ENCODE data around the gene RNF145.
"Not testable (repeated sequence)": the region's sequence is repeated elsewhere in the genome, so short reads cannot be mapped to it uniquely, and the experiment has no call there.

RNF145 gene

DNA sequence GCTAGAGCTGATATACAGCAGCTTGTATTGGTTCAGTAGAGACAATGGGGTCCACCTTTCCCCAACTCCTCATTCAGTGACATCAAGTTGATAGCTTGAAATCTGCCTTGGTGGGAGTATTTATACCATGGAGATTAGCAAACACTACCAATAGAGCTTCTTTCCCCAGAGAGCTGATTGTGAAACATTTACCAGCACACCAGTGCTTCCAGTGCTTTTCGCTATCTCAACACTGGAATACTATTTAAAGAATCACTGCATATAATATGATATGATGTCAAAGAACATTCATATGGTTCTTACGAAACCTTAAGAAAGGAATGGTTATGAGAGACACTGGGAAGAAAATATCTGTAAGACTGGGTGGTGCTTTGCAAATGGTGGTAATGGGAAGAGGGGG lies 21.8 kb upstream of the RNF145 start:
- no peak for DNase-seq (ENCODE audit: low read depth)
- no peak overlapping the region for H3K4me3 ChIP-seq (ENCODE audit: low read length)

DNA sequence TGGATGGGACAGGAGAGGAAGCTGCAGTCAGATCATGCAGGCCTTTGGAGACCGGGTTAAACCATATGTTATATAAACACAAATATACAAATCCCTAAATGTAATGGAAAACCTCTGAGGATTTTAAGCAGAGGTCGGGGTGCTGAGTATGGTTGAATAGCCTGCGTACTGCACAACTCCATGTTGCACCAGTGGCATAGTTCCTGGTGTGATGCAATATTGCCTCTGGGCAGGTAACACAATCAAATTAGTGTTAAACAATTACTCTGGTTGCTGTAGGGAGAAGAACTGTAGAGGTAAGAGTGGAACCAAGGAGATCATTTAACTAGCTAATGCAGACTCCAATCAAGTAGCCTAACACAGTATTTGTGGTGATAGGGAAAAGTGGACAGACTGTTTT lies 21.3 kb upstream of the RNF145 start:
- TF ChIP-seq, protein P1, sequence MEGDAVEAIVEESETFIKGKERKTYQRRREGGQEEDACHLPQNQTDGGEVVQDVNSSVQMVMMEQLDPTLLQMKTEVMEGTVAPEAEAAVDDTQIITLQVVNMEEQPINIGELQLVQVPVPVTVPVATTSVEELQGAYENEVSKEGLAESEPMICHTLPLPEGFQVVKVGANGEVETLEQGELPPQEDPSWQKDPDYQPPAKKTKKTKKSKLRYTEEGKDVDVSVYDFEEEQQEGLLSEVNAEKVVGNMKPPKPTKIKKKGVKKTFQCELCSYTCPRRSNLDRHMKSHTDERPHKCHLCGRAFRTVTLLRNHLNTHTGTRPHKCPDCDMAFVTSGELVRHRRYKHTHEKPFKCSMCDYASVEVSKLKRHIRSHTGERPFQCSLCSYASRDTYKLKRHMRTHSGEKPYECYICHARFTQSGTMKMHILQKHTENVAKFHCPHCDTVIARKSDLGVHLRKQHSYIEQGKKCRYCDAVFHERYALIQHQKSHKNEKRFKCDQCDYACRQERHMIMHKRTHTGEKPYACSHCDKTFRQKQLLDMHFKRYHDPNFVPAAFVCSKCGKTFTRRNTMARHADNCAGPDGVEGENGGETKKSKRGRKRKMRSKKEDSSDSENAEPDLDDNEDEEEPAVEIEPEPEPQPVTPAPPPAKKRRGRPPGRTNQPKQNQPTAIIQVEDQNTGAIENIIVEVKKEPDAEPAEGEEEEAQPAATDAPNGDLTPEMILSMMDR (conservative IDR thresholded peaks at IDR 0.05; ENCODE audit: low read depth, low read length): no peak
- DNase-seq (ENCODE audit: low read depth): no peak
- no peak overlapping the region for H3K4me3 ChIP-seq (ENCODE audit: low read length)

More for the DNA sequence above, 21.8 kb upstream of the RNF145 start:
- TF ChIP-seq, protein P1 (conservative IDR thresholded peaks at IDR 0.05; ENCODE audit: low read depth, low read length): no peak

DNA sequence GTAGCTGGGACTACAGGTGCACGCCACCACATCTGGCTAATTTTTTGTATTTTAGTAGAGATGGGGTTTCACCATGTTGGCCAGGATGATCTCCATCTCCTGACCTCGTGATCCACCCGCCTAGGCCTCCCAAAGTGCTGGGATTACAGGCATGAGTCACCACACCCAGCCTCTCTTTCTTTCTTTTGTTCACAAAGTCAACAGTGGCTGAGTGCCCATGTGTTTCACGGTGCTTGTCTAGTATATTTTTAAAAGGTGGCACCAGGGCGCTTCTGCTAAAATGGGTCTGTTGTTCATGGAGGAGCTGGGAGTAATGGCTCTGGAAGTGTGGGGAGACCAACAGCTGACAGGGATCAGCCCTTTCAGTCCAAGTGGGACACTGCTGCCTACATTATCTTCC lies 18.7 kb upstream of the RNF145 start:
- DNase-seq (ENCODE audit: low read depth); H3K4me3 ChIP-seq (ENCODE audit: low read length): not testable (repeated sequence)

DNA sequence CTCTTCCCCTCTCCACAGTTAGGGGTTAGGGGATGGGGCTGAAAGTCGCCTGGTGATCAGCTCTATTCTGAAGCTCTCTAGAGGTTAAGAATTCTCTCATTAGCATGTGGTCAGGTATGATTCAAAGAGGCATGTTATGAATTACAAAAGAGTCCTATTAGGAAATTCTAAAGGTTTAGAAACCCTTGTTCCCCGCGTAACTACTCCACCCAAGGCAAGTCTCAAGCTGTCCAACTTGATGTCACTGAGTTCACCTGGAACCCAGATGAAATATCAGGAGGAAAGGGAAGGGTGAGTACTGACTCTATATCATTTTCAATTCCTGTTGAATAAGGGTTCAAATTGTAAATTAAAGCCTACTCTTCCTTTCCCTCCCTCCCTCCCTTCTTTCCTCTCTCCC lies 18.1 kb upstream of the RNF145 start:
- no peak for DNase-seq (ENCODE audit: low read depth)
- H3K4me3 ChIP-seq (ENCODE audit: low read length): no peak overlapping the region
- TF ChIP-seq, protein P1 (conservative IDR thresholded peaks at IDR 0.05; ENCODE audit: low read depth, low read length): no peak

DNA sequence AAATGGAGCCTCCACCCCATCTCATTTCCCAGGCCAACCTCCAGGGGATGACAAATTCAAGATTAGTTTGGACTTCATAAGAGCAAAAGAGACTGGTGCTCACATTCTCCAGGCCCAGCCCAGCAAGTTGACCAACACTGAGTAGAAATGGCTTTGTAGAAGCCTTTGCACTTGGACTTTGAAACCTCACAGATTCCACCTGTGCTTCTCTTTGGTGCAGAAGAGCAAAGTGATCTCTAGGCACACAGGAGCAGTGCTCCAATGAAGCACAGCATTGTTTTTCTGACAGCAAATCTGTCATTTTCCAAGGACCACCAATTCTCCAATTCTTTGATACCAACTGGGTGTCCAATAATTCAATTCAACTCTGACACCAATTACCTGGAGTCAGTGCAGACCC lies 17.1 kb upstream of the RNF145 start:
- no peak overlapping the region for H3K4me3 ChIP-seq (ENCODE audit: low read length)
- TF ChIP-seq, protein P1 (conservative IDR thresholded peaks at IDR 0.05; ENCODE audit: low read depth, low read length): no peak
- no peak for DNase-seq (ENCODE audit: low read depth)

DNA sequence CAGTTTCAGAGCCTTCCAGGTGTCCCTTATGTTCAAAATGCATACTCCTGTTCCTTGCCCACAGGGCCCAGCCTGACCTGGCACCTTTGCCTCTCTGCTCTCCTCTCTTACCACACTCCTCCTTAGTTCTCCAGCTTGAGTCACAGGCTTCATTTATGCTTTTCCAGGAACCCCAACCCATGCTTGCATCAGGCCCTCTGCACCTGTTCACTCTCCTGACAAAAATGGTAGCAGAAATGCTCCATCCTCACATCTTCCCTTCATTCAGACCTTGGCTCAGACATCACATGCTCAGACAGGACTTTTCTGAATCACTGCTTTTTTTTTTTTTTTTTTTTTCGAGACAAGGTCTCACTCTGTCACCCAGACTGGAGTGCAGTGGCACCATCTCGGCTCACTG lies 15.1 kb upstream of the RNF145 start:
- no peak for DNase-seq (ENCODE audit: low read depth)
- TF ChIP-seq, protein P1 (conservative IDR thresholded peaks at IDR 0.05; ENCODE audit: low read depth, low read length): no peak
- no peak overlapping the region for H3K4me3 ChIP-seq (ENCODE audit: low read length)

DNA sequence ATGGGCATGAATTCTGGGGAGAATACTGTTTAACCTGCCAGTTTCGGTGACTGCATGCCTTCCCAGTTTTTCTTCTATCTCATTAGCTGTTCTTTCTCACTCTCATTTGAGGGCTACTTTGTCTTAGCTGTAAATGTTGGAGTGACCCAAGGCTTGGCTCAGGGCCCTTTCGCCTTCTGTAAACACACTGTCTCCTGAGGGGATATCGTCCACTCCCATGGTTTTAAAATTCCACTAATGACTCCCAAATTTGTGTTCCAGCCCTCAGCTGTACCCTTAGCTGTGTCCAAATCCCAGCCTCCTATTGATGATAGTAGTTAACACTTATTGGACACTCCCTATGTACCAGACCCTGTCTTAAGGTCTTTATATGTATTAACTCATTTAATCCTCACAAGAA lies 14.1 kb upstream of the RNF145 start:
- no peak for DNase-seq (ENCODE audit: low read depth)
- TF ChIP-seq, protein P1 (conservative IDR thresholded peaks at IDR 0.05; ENCODE audit: low read depth, low read length): no peak
- H3K4me3 ChIP-seq (ENCODE audit: low read length): no peak overlapping the region

DNA sequence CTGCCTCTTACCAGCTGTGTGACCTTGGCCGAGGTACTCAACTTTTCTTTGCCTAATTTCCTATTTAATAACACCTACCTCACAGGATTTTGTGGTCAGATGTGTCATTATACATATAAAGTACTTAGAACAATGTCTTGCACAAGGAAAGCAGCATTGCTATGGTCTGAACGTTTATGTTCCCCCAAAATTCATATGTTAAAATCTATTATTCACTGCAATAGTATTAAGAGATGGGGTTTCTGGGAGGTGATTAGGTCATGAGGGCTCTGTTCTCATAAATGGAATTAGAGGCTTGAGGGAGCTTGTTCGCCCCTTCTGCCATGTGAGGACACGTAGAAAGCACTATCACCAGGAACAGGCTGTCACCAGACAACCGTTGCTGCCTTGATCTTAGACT lies 10.9 kb upstream of the RNF145 start:
- no peak overlapping the region for H3K4me3 ChIP-seq (ENCODE audit: low read length)
- DNase-seq (ENCODE audit: low read depth): no peak
- TF ChIP-seq, protein P1 (conservative IDR thresholded peaks at IDR 0.05; ENCODE audit: low read depth, low read length): no peak
